Esophagus mucosa (tissue), 1 donor: ENCODE results near the gene L3MBTL1. TPM values are rescaled to one million over a fixed set of nuclear protein-coding genes. Genes with fewer than 3 reads are reported as not detected.
"Not testable (repeated sequence)": the region's sequence is repeated elsewhere in the genome, so short reads cannot be mapped to it uniquely, and the experiment has no call there.

ENCODE experiments used
- ATAC-seq: fragments of 200-7000 bp; cut with Tn5 transposase; one replicate; pipeline ENCODE4 v1.9.1; 2020
- total RNA-seq: library from RNA; stranded (reverse); gene quantifications from one replicate; pipeline ENCODE4 v1.2.4, GENCODE V29; 2023
- donor health status: DM: yes; HTN: yes; CAD: no.

L3MBTL1 gene
- total RNA-seq, result 4.9 TPM

GRCh38 chr20:43507150-43508080 is at the start of gene L3MBTL1:
Gene L3MBTL1 (plus strand): TSS chr20:43507697. CDS start chr20:43513504, 5,807 bp downstream.
- peak; percentile 59 for ATAC-seq

DNA sequence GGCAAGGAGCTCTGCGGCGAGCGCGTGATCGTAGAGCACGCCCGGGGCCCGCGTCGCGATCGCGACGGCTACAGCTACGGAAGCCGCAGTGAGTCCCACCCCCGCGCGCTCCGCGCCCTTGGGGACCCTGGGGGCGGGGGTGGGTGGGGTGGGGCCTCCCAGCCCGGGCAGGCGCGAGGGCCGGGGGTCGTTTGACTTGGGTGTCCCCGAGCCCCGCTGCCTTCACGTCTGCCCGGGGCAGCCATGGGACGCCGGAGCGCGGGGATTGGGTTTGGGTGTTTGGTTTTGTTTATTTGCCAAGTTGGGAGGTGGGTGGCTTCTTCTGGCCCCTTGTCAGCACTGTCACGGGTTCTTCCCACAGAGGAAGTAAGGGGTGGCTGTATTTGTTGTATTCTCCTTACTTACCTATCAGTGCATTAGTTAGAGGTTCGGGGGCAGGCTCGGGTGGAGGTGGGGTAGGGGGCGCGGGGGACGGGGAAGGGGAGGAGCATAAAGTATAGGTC is 49.0 kb upstream of the L3MBTL1 start:
- no peak for ATAC-seq

GRCh38 chr20:43459022-43459942 is 48.2 kb upstream of the L3MBTL1 start:
- ATAC-seq, result peak; percentile 6

DNA sequence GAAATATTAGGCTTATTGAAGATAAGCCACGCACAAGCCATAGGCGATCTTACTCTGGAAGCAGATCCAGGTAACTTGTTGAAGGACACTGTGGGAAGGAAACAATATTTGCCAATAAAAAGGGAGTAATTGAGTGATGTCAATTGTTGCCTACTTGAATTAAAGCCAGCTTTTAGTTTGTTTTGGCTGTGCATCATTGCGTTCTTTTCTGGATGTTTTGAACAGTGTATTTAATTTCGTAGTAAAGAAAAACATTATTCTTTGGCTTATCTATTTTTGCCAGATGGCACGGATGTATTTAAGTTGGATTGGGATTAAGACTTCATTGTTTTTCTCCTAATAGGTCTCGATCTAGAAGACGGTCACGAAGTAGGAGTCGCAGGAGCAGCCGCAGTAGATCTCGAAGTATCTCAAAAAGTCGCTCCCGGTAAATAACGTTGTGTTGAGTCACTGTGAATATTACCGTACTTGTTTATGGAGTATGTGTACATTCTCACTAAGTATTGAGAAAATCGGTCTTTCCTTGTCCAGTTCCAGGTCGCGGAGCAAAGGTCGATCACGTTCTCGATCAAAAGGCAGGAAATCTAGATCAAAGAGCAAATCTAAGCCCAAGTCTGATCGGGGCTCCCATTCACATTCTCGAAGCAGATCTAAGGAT is 47.2 kb upstream of the L3MBTL1 start:
- ATAC-seq, result no peak

DNA sequence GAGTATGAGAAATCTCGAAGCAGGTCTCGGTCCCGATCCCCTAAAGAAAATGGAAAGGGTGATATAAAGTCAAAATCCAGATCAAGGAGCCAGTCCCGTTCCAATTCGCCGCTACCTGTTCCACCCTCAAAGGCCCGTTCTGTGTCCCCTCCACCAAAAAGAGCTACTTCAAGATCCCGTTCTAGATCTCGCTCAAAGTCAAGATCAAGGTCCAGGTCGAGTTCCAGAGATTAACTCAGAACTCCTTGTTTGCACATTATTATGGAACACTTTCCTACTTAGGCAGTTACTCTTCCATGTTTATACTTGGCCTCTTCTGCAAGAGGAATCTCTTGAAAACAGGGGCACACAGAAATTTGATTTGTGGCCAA is 46.7 kb upstream of the L3MBTL1 start:
- ATAC-seq, result no peak

GRCh38 chr20:43461894-43462659 is 45.4 kb upstream of the L3MBTL1 start:
- ATAC-seq, result no peak

DNA sequence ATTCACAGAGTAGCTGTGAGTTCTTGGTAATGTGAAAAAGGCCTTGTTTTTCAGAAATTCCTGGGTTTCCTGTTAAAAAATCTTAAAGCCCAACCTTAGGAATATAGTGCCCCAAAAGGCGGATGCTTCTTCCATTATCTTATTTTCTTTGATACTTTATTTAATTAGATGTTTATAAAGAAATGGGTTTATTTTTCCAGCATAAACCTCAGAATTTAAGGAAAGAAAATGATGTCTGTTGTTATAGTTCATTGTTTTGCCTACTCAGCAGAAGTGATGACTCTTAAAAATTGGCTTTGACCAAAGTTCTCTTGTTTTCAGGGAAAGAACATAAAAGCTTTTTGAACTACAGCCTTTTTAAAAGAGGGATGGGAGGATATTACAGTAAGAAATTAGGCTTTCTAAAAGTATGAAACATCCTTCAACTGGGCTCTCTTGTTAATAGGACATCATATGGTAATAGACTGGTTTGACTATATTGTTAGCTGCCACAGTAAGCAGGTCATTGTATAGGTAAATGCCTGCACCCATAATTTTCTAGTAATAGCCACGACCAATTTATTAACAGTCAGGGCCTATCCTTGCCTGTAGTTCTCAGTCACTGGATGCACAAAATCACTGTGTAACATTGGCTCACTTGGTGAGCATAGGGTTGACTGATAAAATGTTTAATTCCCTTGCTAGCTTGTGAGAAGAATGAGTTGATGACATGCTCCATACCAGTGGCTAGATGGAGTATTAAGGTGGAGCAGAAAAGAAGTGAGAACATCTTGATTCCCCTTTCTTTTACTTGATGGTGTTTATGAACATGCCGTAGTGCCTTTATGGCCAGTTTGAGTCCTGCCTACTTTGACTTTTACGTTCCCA is 44.6 kb upstream of the L3MBTL1 start:
- no peak for ATAC-seq

GRCh38 chr20:43463527-43464218 is 43.8 kb upstream of the L3MBTL1 start:
- no peak for ATAC-seq

GRCh38 chr20:43464219-43464790 is 43.2 kb upstream of the L3MBTL1 start:
- ATAC-seq, result no peak

GRCh38 chr20:43465625-43465943 is 41.9 kb upstream of the L3MBTL1 start:
- ATAC-seq, result no peak

DNA sequence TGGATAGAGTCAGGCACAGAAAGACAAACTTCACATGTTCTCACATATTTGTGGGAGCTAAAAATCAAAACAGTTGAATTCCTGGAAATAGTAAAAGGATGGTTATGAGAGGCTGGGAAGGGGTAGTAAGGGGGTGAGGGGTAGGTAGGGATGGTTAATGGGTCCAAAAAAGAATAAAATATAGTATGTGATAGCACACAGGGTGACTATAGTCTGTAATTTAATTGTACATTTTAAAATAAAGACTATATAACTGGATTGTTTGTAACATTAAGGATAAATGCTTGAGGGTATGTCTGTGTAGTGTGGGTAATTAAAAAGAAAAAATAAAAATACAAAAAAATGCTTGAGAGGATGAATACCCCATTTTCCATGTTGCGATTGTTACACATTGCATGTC is 39.9 kb upstream of the L3MBTL1 start:
- no peak for ATAC-seq

DNA sequence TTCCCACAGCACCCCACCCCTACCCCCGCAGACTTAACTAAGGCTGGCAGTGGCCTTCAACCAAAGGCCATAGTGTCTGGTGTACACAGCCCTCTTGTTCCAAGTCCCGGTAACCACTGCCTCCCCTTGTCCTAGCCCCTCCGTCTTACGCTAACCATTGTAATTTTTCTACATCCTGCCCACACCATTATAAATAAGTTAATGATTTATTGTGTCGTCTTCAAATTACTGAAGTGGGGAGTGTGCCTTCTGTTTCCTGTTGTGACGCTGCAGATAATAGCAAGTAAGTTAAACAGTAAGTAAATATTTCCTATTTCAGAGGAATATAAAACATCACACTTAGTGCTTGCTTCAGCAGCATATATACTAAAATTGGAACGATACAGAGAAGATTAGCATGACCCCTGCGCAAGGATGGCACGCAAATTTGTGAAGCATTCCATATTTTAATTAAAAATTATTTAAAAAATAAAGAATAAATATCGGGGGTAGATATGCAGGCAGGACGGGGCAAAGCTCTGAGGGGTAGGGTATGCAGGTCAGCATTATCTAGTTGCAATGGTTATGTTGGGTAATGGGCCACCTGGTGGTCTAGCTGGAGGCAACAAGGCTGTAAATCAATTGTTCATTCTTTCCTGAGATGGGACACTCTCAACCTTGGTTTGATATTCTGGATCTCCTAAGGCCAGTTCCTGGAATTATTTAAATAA is 34.7 kb upstream of the L3MBTL1 start:
- no peak for ATAC-seq

DNA sequence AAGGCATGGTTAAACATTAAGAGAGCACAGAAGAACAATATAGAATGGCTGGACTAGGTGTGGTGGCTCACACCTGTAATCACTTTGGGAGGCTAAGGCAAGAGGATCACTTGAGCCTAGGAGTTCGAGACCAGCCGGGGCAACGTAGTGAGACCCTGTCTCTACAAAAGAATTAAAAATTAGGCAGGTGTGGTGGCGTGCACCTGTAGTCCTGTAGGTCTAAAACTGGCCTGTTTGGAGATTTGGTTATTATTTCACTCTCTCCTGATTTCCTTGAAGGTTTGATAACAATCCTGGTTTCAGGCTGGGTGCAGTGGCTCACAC is 34.2 kb upstream of the L3MBTL1 start:
- no peak for ATAC-seq

- no peak for ATAC-seq
These were observed 30.3 kb upstream of the L3MBTL1 start for GRCh38 chr20:43477193-43477592.

DNA sequence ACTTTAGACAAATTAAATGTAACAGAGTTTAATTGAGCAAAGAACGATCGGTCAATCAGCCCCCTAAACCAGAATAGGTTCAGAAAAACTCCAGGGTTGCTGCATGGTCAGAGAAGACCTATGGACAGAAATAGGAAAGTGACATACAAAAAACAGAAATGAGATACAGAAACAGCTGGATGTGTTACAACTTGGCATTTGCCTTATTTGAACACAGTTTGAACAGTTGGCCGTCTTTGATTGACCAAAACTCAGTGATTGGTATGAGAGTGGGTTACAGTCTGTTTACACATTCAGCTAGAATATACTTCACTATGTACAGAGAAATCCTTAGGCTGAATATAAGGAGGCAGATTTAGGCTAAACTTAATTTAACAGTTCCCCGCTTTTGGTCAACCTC is 29.9 kb upstream of the L3MBTL1 start:
- ATAC-seq, result no peak

DNA sequence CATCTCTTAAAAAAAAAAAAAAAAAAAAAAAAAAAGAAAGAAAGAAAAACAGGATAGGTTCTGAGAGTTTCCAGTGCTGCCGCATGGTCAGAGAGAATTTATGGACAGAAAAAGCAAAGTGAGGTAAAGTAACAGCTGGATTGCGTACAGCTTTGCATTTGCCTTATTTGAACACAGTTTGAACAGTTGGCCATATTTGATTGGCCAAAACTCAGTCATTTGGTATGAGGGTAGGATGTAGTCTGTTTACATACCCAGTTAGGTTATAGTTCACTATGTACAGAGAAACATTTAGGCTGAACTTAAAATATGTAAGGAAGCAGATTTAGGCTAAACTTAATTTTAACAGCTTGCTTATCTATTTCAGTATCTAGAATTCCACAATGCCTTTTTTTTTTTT is 17.5 kb upstream of the L3MBTL1 start:
- no peak for ATAC-seq

DNA sequence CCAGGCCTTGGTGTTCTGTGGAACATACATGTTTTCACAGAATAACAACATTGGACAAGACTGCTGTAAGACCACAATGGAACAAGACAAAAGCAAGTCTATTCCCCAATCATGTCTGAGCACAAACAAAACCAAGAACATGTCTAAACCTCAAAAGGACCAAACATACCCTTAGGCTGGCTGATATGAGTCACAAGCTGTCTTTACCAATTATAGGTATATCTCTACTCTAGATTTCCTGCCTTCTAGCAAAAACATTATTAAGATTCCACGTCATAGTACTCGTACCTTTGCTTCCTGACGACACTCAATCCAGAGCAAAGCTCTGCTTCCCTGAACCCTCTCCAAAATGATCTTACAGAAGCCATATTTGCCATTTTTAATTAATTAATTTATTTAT is 15.4 kb upstream of the L3MBTL1 start:
- ATAC-seq, result peak; percentile 91

- ATAC-seq, result no peak
These were observed 12.1 kb upstream of the L3MBTL1 start for GRCh38 chr20:43495388-43495787.

DNA sequence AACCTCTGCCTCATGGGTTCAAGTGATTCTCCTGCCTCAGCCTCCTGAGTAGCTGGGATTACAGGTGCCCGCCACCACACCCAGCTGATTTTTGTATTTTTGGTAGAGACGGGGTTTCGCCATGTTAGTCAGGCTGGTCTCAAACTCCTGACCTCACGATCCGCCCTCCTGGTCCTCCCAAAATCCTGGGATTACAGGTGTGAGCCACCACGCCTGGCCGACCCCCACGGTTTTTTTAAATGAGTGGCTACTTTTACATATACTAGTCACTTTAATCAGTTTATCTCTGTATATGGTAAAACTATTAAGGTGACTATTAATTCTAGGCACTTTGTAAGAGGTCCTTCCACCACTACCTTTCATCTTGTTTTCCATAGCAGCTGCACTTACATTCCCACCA is 5.5 kb upstream of the L3MBTL1 start:
- ATAC-seq, result not testable (repeated sequence)

DNA sequence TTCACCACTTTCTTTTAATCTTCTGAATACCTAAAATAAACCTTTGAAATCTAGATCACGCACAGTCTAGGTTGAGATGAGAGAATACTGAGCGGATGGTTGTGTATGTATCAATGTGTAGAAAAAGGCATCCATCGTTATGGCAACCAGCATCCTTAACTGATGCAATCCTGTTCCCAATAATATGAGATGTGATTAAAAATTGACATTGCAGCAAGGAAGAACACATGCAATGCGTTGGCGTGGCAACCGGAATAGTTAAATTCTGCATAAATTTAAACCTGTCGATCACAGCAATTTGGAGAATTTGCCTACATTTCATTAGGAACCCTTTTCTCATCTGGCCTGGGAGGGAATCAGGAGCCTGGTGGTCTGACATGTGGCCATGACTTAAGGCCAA is 1.3 kb upstream of the L3MBTL1 start:
- ATAC-seq, result no peak
